NT2/D1 (cell line): ENCODE data around the gene PRDM10.

Source experiments
- YY1 ChIP-seq: IDR thresholded peaks from 2 replicates; pipeline ENCODE4 v1.6.1; 2011; ENCODE audit not compliant: insufficient read length, insufficient read depth
- ZNF274 ChIP-seq: IDR thresholded peaks from 2 replicates; pipeline ENCODE4 v1.6.1; 2011; ENCODE audit warnings: mild to moderate bottlenecking, low read depth, low read length

DNA sequence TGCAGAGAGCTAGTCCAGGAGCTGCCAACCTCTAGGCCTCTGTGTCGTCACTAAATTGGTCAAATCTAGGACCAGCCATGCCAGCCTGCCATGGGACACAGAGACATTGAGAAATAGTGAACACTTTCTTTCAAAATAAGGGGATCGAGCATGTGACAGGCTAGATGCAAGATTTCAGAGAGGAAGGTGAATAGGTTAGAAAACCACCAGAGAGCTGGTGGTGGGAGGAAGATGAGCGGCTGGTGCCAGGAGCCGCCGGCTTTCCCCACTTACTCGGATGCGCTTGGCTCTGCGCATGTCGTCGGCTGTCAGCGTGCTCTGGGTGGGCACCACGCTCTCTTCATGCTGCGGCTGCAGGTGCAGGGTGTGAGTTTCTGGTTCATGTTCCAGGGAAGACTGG is 71.9 kb downstream of the PRDM10 start:
- TF ChIP-seq YY1, result no peak
- no peak for TF ChIP-seq ZNF274
